HL-60 (cell line): ENCODE results near the gene WFDC2.

Experiments used
- CTCF ChIP-seq: IDR thresholded peaks from one replicate; pipeline ENCODE4 v1.5.1; 2011; ENCODE audit warnings: low read length, control low read depth, inconsistent platforms; ENCODE audit not compliant: insufficient read depth
- REST ChIP-seq: IDR thresholded peaks from 2 replicates; pipeline ENCODE4 v1.6.1; 2012; ENCODE audit warnings: low read depth; ENCODE audit not compliant: insufficient replicate concordance

DNA sequence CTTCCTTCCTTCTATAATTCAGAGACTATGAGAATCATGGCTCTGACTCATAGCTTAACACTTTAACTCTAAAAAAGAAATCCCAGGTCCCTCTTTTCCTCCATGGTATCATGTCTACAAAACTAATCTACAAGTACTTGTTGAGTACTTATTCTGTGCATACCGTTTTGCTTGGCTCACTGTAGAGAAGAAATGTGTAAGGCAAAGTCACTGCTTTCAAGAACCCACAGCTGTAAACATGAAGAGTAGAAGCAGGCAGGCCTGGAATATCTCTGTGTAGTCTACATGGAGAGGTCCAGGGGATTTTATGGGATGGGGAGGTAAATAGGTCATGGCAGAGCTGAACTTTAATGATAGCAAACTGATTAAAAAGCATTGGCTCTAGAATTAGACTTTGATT lies 32.0 kb downstream of the WFDC2 start:
- TF ChIP-seq CTCF, result no peak
- no peak for TF ChIP-seq REST
